DMS153 treated with DMSO at 0.1 percent for 48 hours (cell line): ENCODE measurements around the gene TUB.

Experiments
- DNase-seq: peaks from one replicate; lab custom pipeline; 2025; ENCODE audit not compliant: unreplicated experiment; lab: John Stamatoyannopoulos, UW

TUB gene

GRCh38 chr11:8067929-8068575 lies 13.0 kb upstream of the TUB start:
- no peak for DNase-seq

GRCh38 chr11:8068605-8069221 lies 12.3 kb upstream of the TUB start:
- no peak for DNase-seq

GRCh38 chr11:8069771-8070170 lies 11.2 kb upstream of the TUB start:
- DNase-seq: no peak

- no peak for DNase-seq
These were observed 10.4 kb upstream of the TUB start for GRCh38 chr11:8070417-8071115.

GRCh38 chr11:8071616-8072581 lies 9.1 kb upstream of the TUB start:
- no peak for DNase-seq

GRCh38 chr11:8075119-8075726 lies 5.8 kb upstream of the TUB start:
- no peak for DNase-seq

- no peak for DNase-seq
These were observed 1.8 kb upstream of the TUB start for GRCh38 chr11:8079111-8079675.

GRCh38 chr11:8080069-8080670 lies 841 bp upstream of the TUB start:
- DNase-seq: no peak

- no peak for DNase-seq
These were observed 710 bp downstream of the TUB start for GRCh38 chr11:8081591-8082250.

GRCh38 chr11:8082391-8083087 lies 1.5 kb downstream of the TUB start:
- DNase-seq: no peak

- no peak for DNase-seq
These were observed 2.0 kb downstream of the TUB start for GRCh38 chr11:8083088-8083395.

GRCh38 chr11:8083871-8084281 lies 2.9 kb downstream of the TUB start:
- no peak for DNase-seq

- DNase-seq: no peak
These were observed 3.3 kb downstream of the TUB start for GRCh38 chr11:8084352-8084751.

GRCh38 chr11:8085011-8085645 lies 4.1 kb downstream of the TUB start:
- no peak for DNase-seq

GRCh38 chr11:8086001-8086479 lies 5.0 kb downstream of the TUB start:
- no peak for DNase-seq

GRCh38 chr11:8086571-8086970 lies 5.6 kb downstream of the TUB start:
- DNase-seq: no peak

- no peak for DNase-seq
These were observed 6.2 kb downstream of the TUB start for GRCh38 chr11:8087185-8087584.

- DNase-seq: no peak
These were observed 6.7 kb downstream of the TUB start for GRCh38 chr11:8087756-8088155.
